Common myeloid progenitor, CD34-positive (primary cell): ENCODE results near the gene FAM200A.
"Not testable (repeated sequence)": the region's sequence is repeated elsewhere in the genome, so short reads cannot be mapped to it uniquely, and the experiment has no call there.

Source experiments
- CTCF ChIA-PET: fragments of 350-600 bp; sonication (Branson Sonifier 250); formaldehyde crosslinking; loops from one replicate; lab custom pipeline; 2021; ENCODE audit warnings: antibody characterized with exemption; lab: Charles Lee
- POLR2A ChIA-PET: fragments of 350-600 bp; sonication (Branson Sonifier 250); formaldehyde crosslinking; loops from one replicate; lab custom pipeline; 2021; ENCODE audit warnings: antibody characterized with exemption; lab: Charles Lee
- DNase-seq, 3 donors: peaks; one replicate each; pipeline versions ENCODE4 v3.0.0 to v3.0.0-alpha.2; 2013
- H3K27ac ChIP-seq, 2 experiments: 1 replicate in 1 of 2; 2 replicates in 1 of 2; pipeline ENCODE4 v1.7.0; 2013; ENCODE audit warnings: inconsistent platforms in 2 of 2, low read length in 2 of 2, mild to moderate bottlenecking in 2 of 2, low read depth in 1 of 2, moderate library complexity in 1 of 2; ENCODE audit not compliant: severe bottlenecking in 2 of 2, insufficient read depth in 1 of 2, poor library complexity in 1 of 2
- H3K27me3 ChIP-seq, 5 experiments: replicated peaks in 2 of 5; 1 replicate in 3 of 5; 2 replicates in 2 of 5; pipeline versions ENCODE4 v1.6.1 to v1.7.0; 2013; ENCODE audit warnings: low read length in 4 of 5, mild to moderate bottlenecking in 2 of 5, moderate library complexity in 2 of 5, inconsistent platforms in 1 of 5; ENCODE audit not compliant: insufficient read depth in 5 of 5, control insufficient read depth in 4 of 5
- H3K36me3 ChIP-seq, 4 experiments: 1 replicate in 2 of 4; 2 replicates in 2 of 4; pipeline versions ENCODE4 v1.6.1 to v1.7.0; 2013; ENCODE audit warnings: low read length in 3 of 4, control low read depth in 1 of 4, mild to moderate bottlenecking in 1 of 4; ENCODE audit not compliant: control insufficient read depth in 4 of 4, insufficient read depth in 4 of 4
- H3K4me1 ChIP-seq, 4 experiments: 1 replicate in 3 of 4; 2 replicates in 1 of 4; pipeline versions ENCODE4 v1.6.1 to v1.7.1; 2013; ENCODE audit warnings: low read length in 3 of 4, mild to moderate bottlenecking in 3 of 4, control low read depth in 1 of 4, inconsistent platforms in 1 of 4, moderate library complexity in 1 of 4; ENCODE audit not compliant: control insufficient read depth in 4 of 4, insufficient read depth in 4 of 4; ENCODE audit errors: control extremely low read depth in 1 of 4
- H3K4me3 ChIP-seq, 7 experiments: 1 replicate in 4 of 7; 2 replicates in 3 of 7; pipeline versions ENCODE4 v1.5.1 to v1.7.0; 2013; ENCODE audit warnings: mild to moderate bottlenecking in 7 of 7, low read length in 6 of 7, moderate library complexity in 6 of 7, inconsistent platforms in 2 of 7, low read depth in 2 of 7, control low read depth in 1 of 7; ENCODE audit not compliant: insufficient read depth in 4 of 7, control insufficient read depth in 1 of 7; ENCODE audit errors: extremely low read depth in 1 of 7
- H3K9me3 ChIP-seq, 5 experiments: 1 replicate in 4 of 5; 2 replicates in 1 of 5; pipeline versions ENCODE4 v1.6.1 to v1.7.1; 2013; ENCODE audit warnings: low read length in 4 of 5, mild to moderate bottlenecking in 2 of 5, inconsistent platforms in 1 of 5, low read depth in 1 of 5, moderate library complexity in 1 of 5; ENCODE audit not compliant: control insufficient read depth in 4 of 5, insufficient read depth in 2 of 5; ENCODE audit errors: control extremely low read depth in 1 of 5
- WGBS: methylation state at CpG from one replicate; pipeline ENCODE4 v1.1.5; 2013; ENCODE audit not compliant: insufficient coverage; 5-methylcytosine and 5-hydroxymethylcytosine counted together

FAM200A gene

DNA sequence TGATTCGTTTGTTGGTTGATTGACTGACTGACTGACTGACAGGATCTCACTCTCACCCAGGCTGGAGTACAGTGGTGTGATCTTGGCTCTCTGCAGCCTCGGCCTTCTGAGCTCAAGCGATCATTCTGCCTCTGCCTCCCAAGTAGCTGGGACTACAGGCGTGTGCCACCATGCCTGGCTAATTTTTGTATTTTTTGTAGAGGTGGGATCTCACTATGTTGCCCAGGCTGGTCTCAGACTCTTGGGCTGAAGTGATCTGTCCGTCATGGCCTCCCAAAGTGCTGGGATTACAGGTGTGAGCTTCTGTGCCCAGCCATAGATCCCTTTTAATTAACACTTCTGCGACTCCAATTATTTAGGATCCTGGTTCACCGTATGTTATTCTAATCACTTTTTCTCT, 16.9 kb upstream of the FAM200A start:
- WGBS, result 100% methylated on average over 4 of the region's 7 CpGs
- H3K9me3 ChIP-seq, H3K27me3 ChIP-seq, DNase-seq, CTCF ChIA-PET, POLR2A ChIA-PET, H3K27ac ChIP-seq, H3K4me3 ChIP-seq, H3K4me1 ChIP-seq: not testable (repeated sequence)
- H3K36me3 ChIP-seq, result peaks cover 26 to 63% (median 46%) of the 10 kb centered on the region in 4 experiments

DNA sequence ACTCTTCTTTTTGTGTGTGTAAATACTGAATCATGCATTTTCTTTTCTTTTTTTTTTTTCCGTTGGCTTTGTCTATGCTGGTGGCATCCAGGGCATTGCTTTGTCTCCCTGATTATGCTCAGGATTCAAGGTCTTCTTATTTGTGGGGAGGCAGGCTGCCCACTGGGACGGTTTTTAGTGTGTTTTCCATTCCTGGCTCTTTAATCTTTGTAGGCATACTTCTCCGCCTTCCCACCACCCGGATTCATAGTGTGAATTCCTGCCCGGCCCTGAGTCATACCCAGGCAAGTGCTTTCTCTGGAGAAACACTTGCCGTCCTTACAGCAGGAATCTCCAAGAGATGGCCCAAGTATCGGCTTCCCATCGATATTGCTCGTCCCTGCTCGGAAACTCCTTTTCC, 11.7 kb upstream of the FAM200A start:
- 96% methylated on average over 7 of the region's 10 CpGs for WGBS
- POLR2A ChIA-PET, result interaction anchor here (0.7 kb wide), 1 partner anchor 52 kb away, joined by 3 read pairs; no protein-coding TSS in a partner anchor
- Histone ChIP-seq H3K36me3 (peaks cover 27 to 60% (median 52%) of the 10 kb centered on the region in 4 experiments), H3K27me3 (no peaks in the 10 kb centered on the region), H3K9me3 (no peaks in the 10 kb centered on the region), H3K27ac (no peak overlapping the region), H3K4me3 (no peak overlapping the region), H3K4me1 (peaks cover 0 to 8% (median 6%) of the 10 kb centered on the region in 4 experiments)
- CTCF ChIA-PET, result no interaction called here
- no peak for DNase-seq

DNA sequence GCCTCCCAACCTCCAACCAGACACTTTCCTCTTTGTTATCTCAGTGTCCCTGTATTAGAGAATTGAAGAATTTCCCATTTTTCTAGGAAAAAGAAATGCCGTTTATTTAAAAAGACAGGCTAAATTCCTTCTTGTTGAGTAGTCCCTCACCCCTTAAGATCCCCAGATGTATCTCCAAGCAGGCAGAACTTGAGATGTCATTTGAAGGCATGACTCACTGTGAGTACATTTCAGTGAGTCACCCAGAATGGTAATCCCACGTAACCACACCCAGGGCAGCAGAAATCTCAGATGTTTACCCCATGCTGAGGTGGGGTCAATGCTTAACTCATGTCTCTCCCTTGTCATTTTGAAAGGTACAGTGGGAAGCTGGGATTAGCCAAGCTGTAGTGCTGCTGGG, 10.9 kb upstream of the FAM200A start:
- Histone ChIP-seq H3K4me3 (no peak overlapping the region), H3K4me1 (peaks cover 0 to 11% (median 8%) of the 10 kb centered on the region in 4 experiments), H3K9me3 (no peaks in the 10 kb centered on the region), H3K36me3 (peaks cover 25 to 60% (median 52%) of the 10 kb centered on the region in 4 experiments), H3K27ac (peak overlapping the region in 1 of 2 experiments; percentile 43), H3K27me3 (no peaks in the 10 kb centered on the region)
- DNase-seq, result peak in 2 of 3 donors; percentile 18 to 31
- 94% methylated on average over 2 of the region's 2 CpGs for WGBS
- POLR2A ChIA-PET, result interaction anchor here (0.7 kb wide), 1 partner anchor 53 kb away, joined by 3 read pairs; no protein-coding TSS in a partner anchor
- CTCF ChIA-PET, result no interaction called here

DNA sequence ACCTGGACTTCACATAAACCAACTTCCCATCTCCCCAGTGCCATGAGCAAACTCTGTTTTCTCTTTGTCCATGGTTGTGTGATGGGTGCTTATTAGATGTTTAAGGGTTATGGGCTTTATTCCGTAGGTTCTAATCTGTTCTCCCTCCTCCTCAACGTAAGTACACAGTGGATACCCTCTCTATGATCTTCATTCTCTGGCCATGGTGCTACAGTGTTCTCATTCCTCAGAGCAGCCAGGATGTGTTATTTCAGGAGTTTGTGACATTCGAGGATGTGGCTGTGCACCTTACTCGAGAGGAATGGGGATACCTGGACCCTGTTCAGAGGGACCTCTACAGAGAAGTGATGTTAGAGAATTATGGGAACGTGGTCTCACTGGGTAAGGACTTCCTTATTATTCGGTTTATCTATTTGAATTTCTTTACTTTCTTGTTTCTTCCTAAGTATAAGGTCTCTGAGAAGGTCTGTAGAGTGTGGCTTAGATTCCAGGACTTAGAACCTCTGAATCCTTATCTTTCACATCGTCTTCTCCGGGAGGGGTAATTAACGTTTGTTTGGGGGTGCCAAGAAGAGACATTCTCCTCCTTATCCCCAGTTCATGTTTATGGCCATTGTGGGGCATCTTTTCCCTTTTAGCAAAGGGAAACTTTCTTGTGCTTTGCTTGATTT, 10.3 kb upstream of the FAM200A start:
- ChIA-PET CTCF (no interaction called here), POLR2A (no interaction called here)
- 100% methylated on average over 5 of the region's 9 CpGs for WGBS
- Histone ChIP-seq H3K4me3 (no peak overlapping the region), H3K4me1 (peaks cover 3 to 17% (median 10%) of the 10 kb centered on the region in 4 experiments), H3K27ac (peak overlapping the region in 1 of 2 experiments; percentile 43), H3K27me3 (no peaks in the 10 kb centered on the region), H3K9me3 (no peaks in the 10 kb centered on the region), H3K36me3 (peaks cover 23 to 60% (median 52%) of the 10 kb centered on the region in 4 experiments)
- DNase-seq, result no peak

DNA sequence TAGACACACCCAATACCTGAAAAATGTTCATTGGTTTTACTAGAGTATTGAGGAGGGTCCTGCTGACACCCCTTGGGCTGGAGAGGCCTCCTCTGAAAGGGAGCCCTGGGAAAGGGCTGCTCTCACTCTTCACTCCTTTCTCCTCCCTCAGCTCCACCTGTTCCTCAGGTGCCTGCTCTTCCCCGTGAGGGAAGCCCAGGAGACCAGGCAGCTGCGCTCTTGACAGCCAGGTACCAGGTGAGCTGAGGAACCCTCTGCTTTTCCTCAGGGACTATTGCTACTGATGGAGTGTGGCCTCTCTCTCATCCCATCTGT, 9.8 kb upstream of the FAM200A start:
- Histone ChIP-seq H3K4me1 (peaks cover 3 to 20% (median 12%) of the 10 kb centered on the region in 4 experiments), H3K36me3 (peaks cover 23 to 62% (median 52%) of the 10 kb centered on the region in 4 experiments), H3K4me3 (no peak overlapping the region), H3K27ac (no peak overlapping the region), H3K27me3 (no peaks in the 10 kb centered on the region), H3K9me3 (no peaks in the 10 kb centered on the region)
- DNase-seq, result no peak
- CTCF ChIA-PET, result no interaction called here
- POLR2A ChIA-PET, result no interaction called here
- WGBS, result 100% methylated on average over 2 of the region's 2 CpGs

DNA sequence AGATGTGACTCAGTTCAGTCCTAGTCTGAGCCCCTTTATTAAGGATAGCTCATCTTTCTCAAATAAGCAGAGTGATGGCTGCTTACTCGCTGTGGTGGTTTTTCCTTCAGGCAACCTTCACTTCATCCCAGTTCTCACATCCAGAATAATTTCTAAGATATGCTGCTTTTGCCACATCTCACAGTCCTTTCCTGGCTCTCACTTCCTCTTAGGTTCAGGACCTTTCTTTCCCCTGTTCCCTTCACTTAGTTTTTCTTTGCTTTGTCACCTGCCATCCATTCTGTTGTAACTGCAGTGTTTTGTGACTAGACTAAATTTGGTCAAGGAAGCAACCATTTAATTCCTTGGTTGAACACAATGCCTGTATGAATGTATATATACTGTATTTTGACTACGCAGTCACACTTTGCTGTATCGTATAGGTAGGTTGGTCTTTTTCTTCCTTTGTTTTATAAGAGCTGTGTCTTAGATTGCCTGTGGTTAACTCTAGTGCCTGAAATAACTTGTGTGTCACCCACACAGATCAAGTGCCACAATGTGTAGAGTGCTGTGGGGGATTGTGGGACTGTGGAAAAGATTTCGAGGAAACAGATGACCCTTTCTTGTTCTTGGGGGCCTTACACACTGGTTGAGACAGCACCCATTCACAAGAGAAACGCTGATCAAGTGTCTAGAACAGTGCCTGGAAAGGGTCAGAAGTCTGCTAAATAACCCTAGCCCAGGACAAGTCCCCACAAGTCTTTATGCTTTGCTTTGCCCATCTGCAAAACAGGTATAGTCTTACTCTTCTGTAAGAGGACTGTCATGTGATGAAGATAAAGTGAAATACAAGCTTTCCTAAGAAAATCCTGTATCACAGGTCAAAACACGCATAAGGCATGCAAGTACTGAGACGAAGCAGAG, 9.2 kb upstream of the FAM200A start:
- ChIA-PET CTCF (no interaction called here), POLR2A (no interaction called here)
- H3K4me3 ChIP-seq, result no peak overlapping the region
- H3K27ac ChIP-seq, result peak overlapping the region in 1 of 2 experiments; percentile 45
- H3K9me3 ChIP-seq, result no peaks in the 10 kb centered on the region
- peaks cover 22 to 60% (median 50%) of the 10 kb centered on the region in 4 experiments for H3K36me3 ChIP-seq
- peaks cover 3 to 20% (median 12%) of the 10 kb centered on the region in 4 experiments for H3K4me1 ChIP-seq
- 98% methylated on average over 7 of the region's 7 CpGs for WGBS
- H3K27me3 ChIP-seq, result no peaks in the 10 kb centered on the region
- DNase-seq, result no peak
